CD4-positive, alpha-beta T cell (primary cell): ENCODE data around the gene NRXN3. TPM values are rescaled to one million over a fixed set of nuclear protein-coding genes. Genes with fewer than 3 reads are reported as not detected.
A peak's percentile ranks its signal among the peaks of the same experiment; 100 is the strongest.

Experiments used
- ATAC-seq: fragments of 200-7000 bp; cut with Tn5 transposase; one replicate; pipeline ENCODE4 v1.10.0; 2022; ENCODE audit warnings: mild to moderate bottlenecking; ENCODE audit not compliant: poor library complexity
- CTCF ChIA-PET: fragments of 350-600 bp; sonication (Branson Sonifier 250); formaldehyde crosslinking; loops from one replicate; lab custom pipeline; 2021; ENCODE audit warnings: antibody characterized with exemption, inconsistent platforms; lab: Charles Lee
- POLR2A ChIA-PET: fragments of 350-600 bp; sonication (Branson Sonifier 250); formaldehyde crosslinking; loops from one replicate; lab custom pipeline; 2021; ENCODE audit warnings: antibody characterized with exemption, inconsistent platforms; lab: Charles Lee
- DNase-seq, 14 experiments: peaks; one replicate each; pipeline ENCODE4 v3.0.0-alpha.2; 2013 to 2020; ENCODE audit warnings: mixed read lengths in 2 of 14
- H3K27ac ChIP-seq, 2 donors: one replicate each; pipeline versions ENCODE4 v1.5.1 to v1.7.0; 2013; ENCODE audit warnings: low read length in 2 of 2, low read depth in 1 of 2, mild to moderate bottlenecking in 1 of 2
- H3K27me3 ChIP-seq, 2 experiments: 1 replicate in 1 of 2; 2 replicates in 1 of 2; pipeline versions ENCODE4 v1.6.1 to v1.7.0; 2013; ENCODE audit warnings: low read length in 2 of 2, control low read depth in 1 of 2, mild to moderate bottlenecking in 1 of 2, moderate library complexity in 1 of 2; ENCODE audit not compliant: insufficient read depth in 2 of 2, control insufficient read depth in 1 of 2
- H3K36me3 ChIP-seq: one replicate; pipeline ENCODE4 v1.6.1; 2013; ENCODE audit warnings: low read length, control low read depth; ENCODE audit not compliant: insufficient read depth
- H3K4me1 ChIP-seq: one replicate; pipeline ENCODE4 v1.6.1; 2013; ENCODE audit warnings: low read length, control low read depth; ENCODE audit not compliant: insufficient read depth
- H3K4me3 ChIP-seq: one replicate; pipeline ENCODE4 v1.5.1; 2013; ENCODE audit warnings: mild to moderate bottlenecking, low read length, moderate library complexity
- H3K9me3 ChIP-seq, 2 experiments: 1 replicate in 1 of 2; 2 replicates in 1 of 2; pipeline versions ENCODE4 v1.6.1 to v1.7.0; 2013; ENCODE audit warnings: low read length in 2 of 2, mild to moderate bottlenecking in 2 of 2, control low read depth in 1 of 2, moderate library complexity in 1 of 2; ENCODE audit not compliant: control insufficient read depth in 1 of 2, insufficient read depth in 1 of 2
- H3K27ac Mint-ChIP-seq: one replicate; pipeline ENCODE4 v1.8.0; 2020; ENCODE audit warnings: mixed read lengths
- H3K27me3 Mint-ChIP-seq: one replicate; pipeline ENCODE4 v1.8.0; 2021; ENCODE audit warnings: mixed read lengths
- H3K36me3 Mint-ChIP-seq: one replicate; pipeline ENCODE4 v1.8.0; 2021; ENCODE audit warnings: low read depth, mixed read lengths
- H3K4me1 Mint-ChIP-seq: one replicate; pipeline ENCODE4 v1.8.0; 2021; ENCODE audit warnings: low read depth, mixed read lengths
- H3K4me3 Mint-ChIP-seq: one replicate; pipeline ENCODE4 v1.8.0; 2020; ENCODE audit warnings: mild to moderate bottlenecking, mixed read lengths
- H3K9me3 Mint-ChIP-seq: one replicate; pipeline ENCODE4 v1.8.0; 2020; ENCODE audit warnings: mixed read lengths
- CTCF ChIP-seq: fragments of 200-600 bp; IDR thresholded peaks from one replicate; pipeline ENCODE4 v1.8.0; 2022; ENCODE audit warnings: antibody characterized with exemption, mild to moderate bottlenecking
- intact Hi-C, 2 experiments: fragments of 100-400 bp; cut with DNase I in 1 of 2; cut with micrococcal nuclease in 1 of 2; formaldehyde crosslinking; loops; one replicate each; pipeline versions ENCODE4 v1.15.1 to v1.9.0; 2023 to 2025; cut with DNase I, micrococcal nuclease
- total RNA-seq, 174 experiments: library from RNA in 2 of 174; stranded (reverse) in 2 of 174; gene quantifications; one replicate each; pipeline ENCODE4 v1.2.3 and lab custom pipeline; 2021 to 2026

The NRXN3 gene
- total RNA-seq, 2 experiments from 2014 or later = not detected

GRCh38 chr14:78959674-78960264 lies 789.6 kb downstream of the NRXN3 start:
- H3K36me3 Mint-ChIP-seq = no peaks in the 10 kb centered on the region
- ChIA-PET POLR2A (no interaction called here), CTCF (no interaction called here)
- no peak overlapping the region for H3K27ac ChIP-seq
- no peaks in the 10 kb centered on the region for H3K4me1 Mint-ChIP-seq
- no peaks in the 10 kb centered on the region for H3K9me3 ChIP-seq
- intact Hi-C loops = loop anchor here in 1 of 2 experiments (5.0 kb wide), 1 partner anchor 1893 kb away; no protein-coding TSS in a partner anchor
- TF ChIP-seq CTCF = peak; percentile 92
- H3K27me3 Mint-ChIP-seq = peaks cover 20% of the 10 kb centered on the region
- H3K36me3 ChIP-seq = no peaks in the 10 kb centered on the region
- H3K27ac Mint-ChIP-seq = no peak overlapping the region
- DNase-seq (peak; percentile 3 to 55 (median 18)), ATAC-seq (no peak)
- no peaks in the 10 kb centered on the region for H3K27me3 ChIP-seq
- no peak overlapping the region for H3K4me3 ChIP-seq
- no peaks in the 10 kb centered on the region for H3K4me1 ChIP-seq
- H3K4me3 Mint-ChIP-seq = no peak overlapping the region
- no peaks in the 10 kb centered on the region for H3K9me3 Mint-ChIP-seq

- no peaks in the 10 kb centered on the region for H3K36me3 Mint-ChIP-seq
- H3K4me1 ChIP-seq = no peaks in the 10 kb centered on the region
- intact Hi-C loops = loop anchor here in 1 of 2 experiments (5.0 kb wide), 1 partner anchor 1880 kb away; no protein-coding TSS in a partner anchor
- TF ChIP-seq CTCF = no peak
- H3K27ac Mint-ChIP-seq = no peak overlapping the region
- H3K4me1 Mint-ChIP-seq = no peaks in the 10 kb centered on the region
- no peak overlapping the region for H3K4me3 Mint-ChIP-seq
- no peaks in the 10 kb centered on the region for H3K36me3 ChIP-seq
- peaks cover 32% of the 10 kb centered on the region for H3K27me3 Mint-ChIP-seq
- no peak overlapping the region for H3K27ac ChIP-seq
- H3K4me3 ChIP-seq = no peak overlapping the region
- CTCF ChIA-PET = no interaction called here
- no peaks in the 10 kb centered on the region for H3K9me3 Mint-ChIP-seq
- H3K9me3 ChIP-seq = no peaks in the 10 kb centered on the region
- H3K27me3 ChIP-seq = peaks cover 0 to 4% of the 10 kb centered on the region in 2 experiments
- ATAC-seq (no peak), DNase-seq (no peak)
- POLR2A ChIA-PET = no interaction called here
Measured at GRCh38 chr14:78967111-78967809, 797.1 kb downstream of the NRXN3 start.

GRCh38 chr14:78968265-78968664 lies 798.1 kb downstream of the NRXN3 start:
- no peaks in the 10 kb centered on the region for H3K36me3 Mint-ChIP-seq
- H3K9me3 Mint-ChIP-seq = no peaks in the 10 kb centered on the region
- DNase-seq = no peak
- H3K27me3 Mint-ChIP-seq = peaks cover 33% of the 10 kb centered on the region
- Histone ChIP-seq H3K9me3 (peaks cover 0 to 3% of the 10 kb centered on the region in 2 experiments), H3K4me3 (no peak overlapping the region), H3K27ac (no peak overlapping the region), H3K36me3 (no peaks in the 10 kb centered on the region), H3K4me1 (no peaks in the 10 kb centered on the region), H3K27me3 (peaks cover 0 to 4% of the 10 kb centered on the region in 2 experiments)
- H3K27ac Mint-ChIP-seq = no peak overlapping the region
- ChIA-PET POLR2A (no interaction called here), CTCF (no interaction called here)
- H3K4me3 Mint-ChIP-seq = no peak overlapping the region
- intact Hi-C loops = loop anchor here in 1 of 2 experiments (5.0 kb wide), 1 partner anchor 1879 kb away; no protein-coding TSS in a partner anchor
- ATAC-seq = no peak
- TF ChIP-seq CTCF = no peak
- no peaks in the 10 kb centered on the region for H3K4me1 Mint-ChIP-seq
